HepG2 (cell line): ENCODE results near the gene DHRS4L2. TPM values are rescaled to one million over a fixed set of nuclear protein-coding genes. Genes with fewer than 3 reads are reported as not detected.

Experiments
- ARID3A ChIP-seq: IDR thresholded peaks from 2 replicates; pipeline ENCODE4 v1.6.1; 2012; ENCODE audit warnings: low read depth, low read length, improper control_type of control experiment
- CBFB ChIP-seq: sonication (generic); formaldehyde crosslinking; IDR thresholded peaks from 2 replicates; pipeline ENCODE4 v1.4.0; 2020; ENCODE audit warnings: missing genetic modification reagents
- CC2D1A ChIP-seq: sonication (generic); formaldehyde crosslinking; IDR thresholded peaks from 2 replicates; pipeline ENCODE4 v1.8.1; 2023; ENCODE audit warnings: mild to moderate bottlenecking, missing genetic modification reagents
- CHD2 ChIP-seq: IDR thresholded peaks from 2 replicates; pipeline ENCODE4 v1.6.1; 2011; ENCODE audit warnings: low read depth, low read length, improper control_type of control experiment
- E2F5 ChIP-seq: sonication (generic); formaldehyde crosslinking; conservative IDR thresholded peaks from 2 replicates; pipeline ENCODE4 v1.4.0; 2020; ENCODE audit warnings: missing genetic modification reagents
- ETV6 ChIP-seq: sonication (generic); formaldehyde crosslinking; conservative IDR thresholded peaks from 2 replicates; pipeline ENCODE4 v1.4.0; 2020; ENCODE audit warnings: missing genetic modification reagents
- GTF2F1 ChIP-seq: fragments of 150-350 bp; IDR thresholded peaks from 2 replicates; pipeline ENCODE4 v1.6.1; 2014; ENCODE audit warnings: low read length
- PTBP1 ChIP-seq: fragments of 200-400 bp; formaldehyde crosslinking; IDR thresholded peaks from 2 replicates; pipeline ENCODE4 v1.6.1; 2018; ENCODE audit warnings: low read length, low read depth; ENCODE audit not compliant: poor library complexity, severe bottlenecking
- REL ChIP-seq: sonication (generic); formaldehyde crosslinking; conservative IDR thresholded peaks from 2 replicates; pipeline ENCODE4 v1.8.0; 2022; ENCODE audit warnings: mild to moderate bottlenecking, missing genetic modification reagents, moderate library complexity
- RNF219 ChIP-seq: sonication (generic); formaldehyde crosslinking; IDR thresholded peaks from 2 replicates; pipeline ENCODE4 v1.5.0; 2020; ENCODE audit warnings: mild to moderate bottlenecking, missing genetic modification reagents
- SALL2 ChIP-seq: sonication (generic); formaldehyde crosslinking; IDR thresholded peaks from 2 replicates; pipeline ENCODE4 v1.8.1; 2023; ENCODE audit warnings: mild to moderate bottlenecking, missing genetic modification reagents, inconsistent platforms
- SNAI1 ChIP-seq: sonication (generic); formaldehyde crosslinking; IDR thresholded peaks from 2 replicates; pipeline ENCODE4 v1.5.0; 2020; ENCODE audit warnings: mild to moderate bottlenecking, missing genetic modification reagents, borderline replicate concordance
- SP5 ChIP-seq: IDR thresholded peaks from 2 replicates; pipeline ENCODE4 v1.6.1; 2016; ENCODE audit warnings: low read depth, borderline replicate concordance
- SRSF4 ChIP-seq: fragments of 200-400 bp; formaldehyde crosslinking; IDR thresholded peaks from one replicate; pipeline ENCODE4 v1.6.1; 2018; ENCODE audit warnings: mild to moderate bottlenecking, low read depth, low read length, moderate library complexity; ENCODE audit not compliant: poor library complexity, severe bottlenecking
- ZFP41 ChIP-seq: sonication (generic); formaldehyde crosslinking; IDR thresholded peaks from 2 replicates; pipeline ENCODE4 v1.4.0; 2020; ENCODE audit warnings: mild to moderate bottlenecking, missing genetic modification reagents, borderline replicate concordance
- ZFX ChIP-seq: sonication (generic); formaldehyde crosslinking; IDR thresholded peaks from 2 replicates; pipeline ENCODE4 v1.4.0; 2020; ENCODE audit warnings: mild to moderate bottlenecking, low read depth, missing genetic modification reagents, moderate library complexity
- ZNF235 ChIP-seq: sonication (generic); formaldehyde crosslinking; IDR thresholded peaks from 2 replicates; pipeline ENCODE4 v1.8.1; 2023; ENCODE audit warnings: mild to moderate bottlenecking, missing genetic modification reagents, borderline replicate concordance
- ZNF253 ChIP-seq: sonication (generic); formaldehyde crosslinking; IDR thresholded peaks from 2 replicates; pipeline ENCODE4 v1.8.0; 2022; ENCODE audit warnings: mild to moderate bottlenecking, missing genetic modification reagents, borderline replicate concordance
- ZNF605 ChIP-seq: sonication (generic); formaldehyde crosslinking; IDR thresholded peaks from 2 replicates; pipeline ENCODE4 v1.8.0; 2022; ENCODE audit warnings: mild to moderate bottlenecking, missing genetic modification reagents
- ZSCAN20 ChIP-seq: sonication (generic); formaldehyde crosslinking; IDR thresholded peaks from 2 replicates; pipeline ENCODE4 v1.4.0; 2020; ENCODE audit warnings: missing genetic modification reagents, mild to moderate bottlenecking, borderline replicate concordance
- ZZZ3 ChIP-seq: sonication (generic); formaldehyde crosslinking; IDR thresholded peaks from 2 replicates; pipeline ENCODE4 v1.4.0; 2020; ENCODE audit warnings: missing genetic modification reagents, mild to moderate bottlenecking, borderline replicate concordance
- polyA plus RNA-seq, 8 experiments: library from polyadenylated mRNA; depleted of rRNA in 3 of 8; stranded (reverse) in 7 of 8; unstranded in 1 of 8; fragments of >200 nt; fragmentation: Illumina TruSeq in 4 of 8; extraction: Trizol in 4 of 8; gene quantifications; 2 replicates each; pipeline versions ENCODE4 v1.2.1 to v1.2.3, GENCODE V29; 2011 to 2016; ENCODE audit warnings: low read depth in 4 of 8, missing spikeins in 1 of 8, mixed read lengths in 1 of 8; ENCODE audit not compliant: insufficient read depth in 1 of 8
- total RNA-seq, 5 experiments: library from RNA; depleted of rRNA; stranded (reverse); fragments of >200 nt; fragmentation: Illumina TruSeq; extraction: Trizol; gene quantifications; 2 replicates each; pipeline ENCODE4 v1.2.3, GENCODE V29; 2016; ENCODE audit warnings: low read depth in 1 of 5
- TF ChIP-seq, protein P1 (sequence below): sonication (generic); formaldehyde crosslinking; IDR thresholded peaks from 2 replicates; pipeline ENCODE4 v1.4.0; 2020; ENCODE audit warnings: mild to moderate bottlenecking, low read depth, missing genetic modification reagents

Gene DHRS4L2
- total and polyA plus RNA-seq, 2 of the 13 experiments (the other 11 are each of a cell fraction or from before 2014, with no cell fraction given): 24.7 to 38.2 TPM

DNA sequence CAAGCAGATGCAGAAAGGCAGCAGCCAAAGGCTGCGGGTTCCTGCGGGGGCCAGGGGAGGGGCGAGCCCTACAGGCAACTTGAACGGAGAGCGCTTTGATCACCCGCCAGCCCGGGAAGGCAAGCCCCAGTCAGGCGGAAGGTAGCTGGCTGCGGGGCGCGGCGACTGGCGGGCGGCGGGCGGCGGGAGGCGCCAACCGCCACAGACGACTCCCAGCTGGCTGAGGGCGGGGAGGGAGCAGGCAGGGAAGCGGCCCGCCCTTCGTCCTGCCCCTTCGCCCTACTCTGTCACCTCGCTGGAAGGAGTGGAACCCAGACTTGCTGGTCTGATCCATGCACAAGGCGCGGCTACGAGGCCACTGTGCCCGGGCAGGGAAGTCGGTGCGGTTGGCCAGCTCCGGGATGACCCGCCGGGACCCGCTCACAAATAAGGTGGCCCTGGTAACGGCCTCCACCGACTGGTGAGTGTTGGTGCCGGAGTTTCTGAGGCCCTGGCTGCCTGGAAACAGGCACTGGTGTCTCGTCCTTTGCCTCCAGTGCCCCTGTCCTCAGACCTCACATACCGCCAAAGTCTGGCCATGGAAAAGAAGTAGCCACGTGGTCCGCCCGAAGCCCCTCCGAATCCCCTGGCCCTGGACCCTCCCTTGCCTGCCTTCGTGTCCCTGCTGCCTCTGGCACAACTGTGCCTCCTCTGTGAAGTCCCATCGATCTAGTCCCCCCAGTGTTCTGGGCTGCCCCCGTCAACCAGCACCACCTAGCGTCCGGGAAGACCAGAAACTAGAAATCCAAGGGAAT, 47.6 kb downstream of the DHRS4L2 start (continued):
- TF ChIP-seq ZZZ3 (peak; percentile 90), SALL2 (CRISPR knock-in tag) (peak; percentile 62; the same call in 1 of the 2 replicates), CBFB (CRISPR knock-in tag) (no peak), ZFX (CRISPR knock-in tag) (peak; percentile 91), E2F5 (0 out of 2 replicates have a peak, but pooled peaks have one; percentile 61), ARID3A (no peak), ZNF253 (CRISPR knock-in tag) (peak; percentile 58; the same call in 1 of the 2 replicates), RNF219 (CRISPR knock-in tag) (no peak), ZNF235 (CRISPR knock-in tag) (no peak), REL (CRISPR knock-in tag) (no peak), SP5 (CRISPR knock-in tag) (peak; percentile 11; the same call in 1 of the 2 replicates), GTF2F1 (no peak), SRSF4 (no peak), CC2D1A (CRISPR knock-in tag) (0 out of 2 replicates have a peak, but pooled peaks have one; percentile 11), ZSCAN20 (CRISPR knock-in tag) (no peak; the same call in 1 of the 2 replicates), PTBP1 (no peak), CHD2 (no peak), ETV6 (CRISPR knock-in tag) (no peak; the same call in 1 of the 2 replicates), ZNF605 (CRISPR knock-in tag) (no peak; the same call in 1 of the 2 replicates), SNAI1 (no peak), ZFP41 (CRISPR knock-in tag) (peak; percentile 96; the same call in 1 of the 2 replicates)
- TF ChIP-seq, protein P1, sequence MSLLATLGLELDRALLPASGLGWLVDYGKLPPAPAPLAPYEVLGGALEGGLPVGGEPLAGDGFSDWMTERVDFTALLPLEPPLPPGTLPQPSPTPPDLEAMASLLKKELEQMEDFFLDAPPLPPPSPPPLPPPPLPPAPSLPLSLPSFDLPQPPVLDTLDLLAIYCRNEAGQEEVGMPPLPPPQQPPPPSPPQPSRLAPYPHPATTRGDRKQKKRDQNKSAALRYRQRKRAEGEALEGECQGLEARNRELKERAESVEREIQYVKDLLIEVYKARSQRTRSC (CRISPR knock-in tag): no peak
